Colon (tissue), 2 donors: ENCODE results near the gene AMER2.

Experiments used
- FAIRE-seq: peaks from 2 replicates; lab custom pipeline; 2012; peaks lifted over from hg19 to GRCh38; lab: Jason Lieb, UNC
- donor health status: control.
- donor health status: control.

AMER2 gene, protein sequence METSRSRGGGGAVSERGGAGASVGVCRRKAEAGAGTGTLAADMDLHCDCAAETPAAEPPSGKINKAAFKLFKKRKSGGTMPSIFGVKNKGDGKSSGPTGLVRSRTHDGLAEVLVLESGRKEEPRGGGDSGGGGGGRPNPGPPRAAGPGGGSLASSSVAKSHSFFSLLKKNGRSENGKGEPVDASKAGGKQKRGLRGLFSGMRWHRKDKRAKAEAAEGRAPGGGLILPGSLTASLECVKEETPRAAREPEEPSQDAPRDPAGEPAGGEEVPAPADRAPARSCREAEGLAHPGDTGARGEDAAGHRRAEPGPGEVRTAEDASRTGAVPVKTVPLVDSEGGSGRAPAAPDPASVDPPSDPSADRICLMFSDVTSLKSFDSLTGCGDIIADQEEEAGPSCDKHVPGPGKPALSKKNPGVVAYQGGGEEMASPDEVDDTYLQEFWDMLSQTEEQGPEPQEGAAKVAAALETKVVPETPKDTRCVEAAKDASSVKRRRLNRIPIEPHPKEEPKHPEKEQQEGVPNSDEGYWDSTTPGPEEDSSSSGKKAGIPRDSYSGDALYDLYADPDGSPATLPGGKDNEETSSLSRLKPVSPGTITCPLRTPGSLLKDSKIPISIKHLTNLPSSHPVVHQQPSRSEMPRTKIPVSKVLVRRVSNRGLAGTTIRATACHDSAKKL

DNA sequence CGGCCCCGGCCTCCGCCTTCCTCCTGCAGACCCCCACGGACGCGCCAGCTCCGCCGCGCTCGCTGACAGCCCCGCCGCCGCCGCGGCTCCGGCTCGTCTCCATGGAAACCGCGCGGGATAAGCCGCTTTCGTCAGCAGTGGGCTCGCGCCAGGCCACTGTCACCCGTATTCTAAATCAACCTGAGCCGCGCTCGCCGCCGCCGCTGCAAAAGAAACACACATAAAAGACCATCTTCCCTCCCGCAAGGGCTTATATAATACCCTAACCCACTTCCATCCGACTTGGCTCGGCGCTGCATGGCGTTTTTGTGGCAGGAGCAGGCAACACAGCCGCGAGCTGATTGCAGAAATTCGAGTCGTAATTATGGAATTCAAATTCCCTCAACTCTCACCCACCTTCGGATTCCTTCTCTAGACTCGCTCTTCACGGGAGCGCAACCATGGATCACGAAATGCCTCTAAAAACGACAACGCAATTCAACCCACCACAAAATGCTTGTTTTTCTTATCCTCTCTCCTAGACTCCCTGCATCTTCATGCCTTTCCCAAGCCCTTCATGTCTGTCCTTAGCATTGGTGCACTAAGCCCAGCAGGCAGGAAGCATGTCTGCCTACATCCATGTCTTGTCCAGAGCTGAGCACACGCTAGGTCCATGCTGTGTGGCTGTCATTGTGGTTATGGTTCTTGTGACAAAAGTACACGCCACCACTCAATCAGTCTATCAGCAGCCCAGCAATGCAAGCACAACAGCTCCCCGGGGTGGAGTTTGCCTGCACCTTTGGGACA is at the start of gene AMER2:
Gene AMER2 (minus strand): TSS at position 772 of the 786 bp plus-strand sequence. CDS start 669 bp downstream, at position 103.
- FAIRE-seq, result no peak

DNA sequence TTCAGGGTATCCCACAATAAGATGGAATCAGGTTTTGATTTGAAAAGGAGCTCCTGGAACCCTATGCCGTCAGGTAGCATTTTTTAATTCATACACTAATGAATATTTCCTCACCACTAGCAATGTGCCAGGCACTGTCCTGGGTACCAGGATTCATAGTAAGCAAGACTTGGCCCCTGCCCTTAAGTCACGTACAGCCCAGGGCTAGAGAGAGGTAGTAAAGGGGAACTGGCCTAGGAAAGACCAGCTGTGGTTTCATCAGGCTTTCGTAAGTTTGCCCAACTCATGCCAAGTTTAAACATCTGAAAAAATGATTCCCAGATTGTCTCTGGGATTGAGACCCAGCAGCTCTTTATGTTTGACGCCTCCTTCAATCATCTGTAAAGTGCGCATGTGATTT is 45.9 kb upstream of the AMER2 start:
- FAIRE-seq, result no peak

DNA sequence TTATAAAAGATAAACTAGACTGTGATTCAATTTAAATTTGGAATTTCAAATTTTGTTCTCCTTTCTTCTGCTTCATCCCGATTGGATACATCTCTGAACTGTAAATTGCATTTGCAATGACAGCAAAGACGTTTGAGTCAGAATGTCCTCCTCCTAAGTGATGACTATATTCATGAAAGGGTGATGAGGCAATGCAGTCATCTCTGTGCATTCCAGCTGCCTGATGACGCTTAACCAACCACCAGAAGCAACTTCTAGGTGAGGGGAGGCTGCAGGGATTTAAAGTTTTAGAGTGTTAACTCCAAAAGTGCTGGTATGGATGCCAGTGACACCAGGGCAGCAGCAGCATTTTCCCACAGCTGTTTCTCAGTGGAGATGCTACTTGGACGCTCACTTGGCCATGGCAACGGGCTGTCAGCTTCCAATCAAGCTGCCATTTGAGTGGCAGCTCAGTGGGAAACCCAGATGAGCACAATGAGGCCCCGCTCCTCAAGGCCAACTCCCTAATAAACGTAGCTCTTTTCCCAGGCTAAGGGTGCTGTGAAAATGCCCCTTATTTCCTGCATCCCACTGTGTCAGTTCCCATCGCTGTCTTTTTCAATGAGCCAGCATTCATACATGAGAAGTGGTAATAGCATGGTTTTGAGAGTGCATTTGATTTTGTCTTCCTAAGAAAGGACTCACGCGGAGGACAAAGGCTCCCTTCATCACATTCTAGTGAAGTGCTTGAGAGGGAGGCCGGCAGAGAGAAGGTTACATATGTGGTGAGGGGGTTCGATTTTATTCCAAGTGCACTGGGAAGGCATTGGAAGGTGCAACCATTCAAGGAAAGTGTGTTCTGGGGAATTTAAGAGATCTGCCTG is 45.2 kb upstream of the AMER2 start:
- FAIRE-seq, result no peak

DNA sequence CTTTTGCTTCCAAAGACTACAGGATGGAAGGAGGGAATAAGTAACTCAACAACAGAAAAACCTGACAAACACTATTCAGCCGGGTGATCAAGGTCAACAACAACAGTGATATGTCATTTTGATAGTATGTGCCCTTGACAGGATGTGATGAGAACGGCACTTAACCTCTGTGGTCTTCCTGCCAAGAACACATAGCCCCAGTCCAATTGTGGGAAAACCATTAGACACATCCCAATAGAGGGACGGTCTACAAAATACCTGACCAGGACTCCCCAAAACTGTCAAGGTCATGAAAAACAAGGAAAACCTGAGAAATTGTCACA is 43.1 kb upstream of the AMER2 start:
- no peak for FAIRE-seq

DNA sequence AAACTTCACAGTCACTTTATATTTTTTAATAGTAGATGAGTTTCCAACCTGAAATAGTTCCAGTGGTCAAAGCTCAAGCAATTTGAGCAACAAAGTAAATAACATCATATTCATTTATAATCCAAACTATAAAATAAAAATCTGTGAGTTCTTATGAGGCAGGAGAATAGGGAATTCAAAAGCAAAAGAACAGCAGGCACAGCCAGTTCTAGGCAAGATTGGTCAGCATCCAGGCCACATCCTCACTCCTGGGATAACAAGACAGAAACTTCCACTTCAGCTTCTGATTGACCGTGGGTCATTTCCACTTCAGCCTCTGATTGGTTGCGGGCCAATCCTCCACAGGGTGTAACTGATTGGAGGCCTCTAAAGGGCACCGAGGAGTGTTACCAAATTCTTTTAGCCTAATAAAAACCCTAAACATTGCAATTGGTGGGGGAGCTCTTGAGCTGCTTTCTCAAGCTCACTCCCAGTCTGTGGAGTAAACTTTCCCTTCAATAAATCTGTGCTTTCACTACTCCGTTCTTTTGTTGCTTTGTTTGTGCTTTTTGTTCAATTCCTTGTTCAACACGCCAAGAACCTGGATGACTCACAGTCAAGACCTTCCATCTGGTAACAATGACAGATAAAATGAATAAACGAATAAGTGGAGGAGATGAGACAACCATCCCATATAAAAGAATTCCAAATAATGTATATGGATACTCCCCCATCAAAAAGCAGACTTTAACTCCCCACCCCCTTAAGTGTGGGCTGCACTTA is 42.6 kb upstream of the AMER2 start:
- no peak for FAIRE-seq

DNA sequence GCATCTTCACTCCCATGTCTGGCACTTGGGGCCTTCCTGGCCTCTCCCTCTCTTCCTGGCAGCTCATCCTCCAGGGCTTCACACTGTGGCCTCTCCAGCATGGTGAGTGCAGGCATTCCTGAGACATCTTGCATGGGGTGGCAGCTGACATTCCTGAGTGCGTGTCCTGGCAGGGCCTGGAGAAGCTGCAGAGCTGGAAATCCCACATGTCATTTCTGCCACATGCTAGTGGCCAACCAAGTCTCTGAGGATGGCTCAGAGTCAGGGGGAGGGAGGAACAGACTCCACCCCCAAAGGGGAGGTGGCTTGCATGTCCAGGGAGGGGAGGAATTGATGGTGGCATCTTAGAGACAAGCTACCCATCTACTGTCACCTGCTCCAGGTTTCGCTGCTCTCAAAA is 41.6 kb upstream of the AMER2 start:
- no peak for FAIRE-seq

DNA sequence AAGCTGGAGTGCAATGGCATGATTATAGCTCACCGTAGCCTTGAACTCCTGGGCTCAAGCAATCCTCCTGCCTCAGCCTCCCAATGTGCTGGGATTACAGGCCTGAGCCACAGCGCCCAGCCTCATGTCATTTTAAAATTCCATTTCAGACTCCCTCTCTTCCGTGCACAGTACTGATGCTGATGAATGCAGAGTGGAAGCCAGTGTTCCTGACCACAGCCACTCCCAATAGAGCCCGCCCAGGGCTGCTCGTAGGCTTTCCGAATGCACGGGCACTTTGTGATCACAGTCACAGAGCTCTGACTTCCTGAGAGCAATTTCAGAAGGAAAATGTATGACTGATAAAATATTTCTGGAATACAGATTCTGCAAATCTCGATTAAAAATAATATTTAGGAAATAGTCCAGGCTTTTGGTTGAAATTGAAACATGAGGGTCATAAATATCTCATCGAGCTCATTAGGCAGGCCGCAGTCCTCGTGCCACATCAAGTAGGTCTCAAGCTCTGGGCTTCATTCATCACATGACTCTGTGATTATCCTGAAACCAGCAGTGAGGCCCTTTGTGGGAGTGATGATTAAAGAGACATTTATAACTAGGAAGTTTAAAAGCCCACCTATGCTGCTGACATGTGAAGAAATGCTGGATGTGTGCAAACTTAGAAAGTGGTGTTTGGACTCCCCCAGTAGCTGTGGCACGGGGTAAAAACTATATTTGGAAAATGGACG is 38.9 kb upstream of the AMER2 start:
- FAIRE-seq, result no peak

DNA sequence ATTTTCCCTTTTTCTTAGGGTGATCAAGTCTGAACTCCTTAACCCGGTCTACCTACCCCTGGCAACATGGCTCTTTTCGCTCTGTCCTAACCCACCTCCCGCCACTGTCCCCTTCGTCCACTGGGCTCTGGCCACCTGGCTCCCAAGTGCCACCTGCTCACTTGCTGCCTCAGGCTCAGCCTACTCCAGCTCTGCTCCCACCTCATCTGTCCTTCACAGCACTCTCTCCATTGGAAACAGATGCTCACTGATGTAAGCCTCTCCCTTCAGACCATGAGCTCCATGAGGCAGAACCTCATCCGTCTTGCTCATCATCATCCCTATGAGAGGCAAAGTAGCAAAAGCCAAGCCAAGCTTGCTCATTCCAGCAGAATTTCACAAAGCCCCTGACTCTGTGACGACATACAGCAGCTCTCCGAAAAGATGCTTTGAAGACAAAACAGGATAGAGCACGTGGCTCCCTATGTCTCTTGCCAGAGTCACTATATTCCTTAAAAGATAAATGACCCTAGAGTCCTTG is 35.3 kb upstream of the AMER2 start:
- FAIRE-seq, result no peak

DNA sequence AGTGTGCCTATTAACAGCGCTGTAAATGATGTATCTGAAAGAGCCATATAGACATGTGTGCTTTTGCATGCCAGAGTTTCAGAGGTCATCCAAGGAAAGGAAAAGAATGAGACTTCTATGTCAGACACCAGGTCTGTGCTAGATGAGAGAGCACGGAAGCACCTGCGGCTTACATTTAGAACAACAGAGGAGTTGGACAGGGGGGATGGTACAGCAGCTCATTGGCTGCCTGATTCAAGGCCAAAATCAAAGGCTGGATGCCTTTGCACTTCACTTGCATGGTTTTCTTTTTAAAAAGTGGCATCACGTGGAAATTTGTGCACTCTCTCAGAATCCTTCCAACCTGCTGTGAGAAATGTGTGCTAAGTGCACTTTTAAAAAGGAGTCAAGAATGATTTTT is 32.8 kb upstream of the AMER2 start:
- no peak for FAIRE-seq

DNA sequence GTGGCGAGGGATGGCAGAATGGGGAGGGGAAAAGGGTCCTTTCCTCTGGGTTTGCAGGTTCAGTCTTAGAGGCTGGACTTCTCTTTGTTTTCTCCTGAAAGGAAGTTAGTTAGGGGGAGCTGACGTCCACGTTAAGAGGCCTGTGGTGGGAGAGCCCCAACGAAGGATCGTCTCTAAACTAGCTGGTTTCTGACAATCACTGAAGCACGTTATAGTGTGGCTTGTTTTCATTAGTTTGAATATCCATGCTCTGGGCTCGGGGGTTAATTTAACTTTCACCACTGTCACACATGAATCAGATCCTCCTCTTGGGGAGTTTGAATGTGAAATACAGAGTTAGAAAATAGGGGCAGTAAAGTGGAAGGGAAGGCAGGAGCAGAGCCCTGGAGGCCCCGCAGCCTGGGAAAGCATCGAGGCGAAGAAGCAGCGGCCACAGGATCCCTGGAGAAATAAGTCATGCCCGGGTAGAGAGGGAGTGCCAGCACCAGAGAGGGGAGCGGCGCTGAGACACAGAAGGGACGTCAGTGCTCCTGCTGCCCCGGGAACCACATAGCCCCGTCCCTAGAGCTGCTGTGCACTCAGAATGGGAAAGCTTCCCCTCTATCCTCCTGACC is 31.1 kb upstream of the AMER2 start:
- FAIRE-seq, result no peak

DNA sequence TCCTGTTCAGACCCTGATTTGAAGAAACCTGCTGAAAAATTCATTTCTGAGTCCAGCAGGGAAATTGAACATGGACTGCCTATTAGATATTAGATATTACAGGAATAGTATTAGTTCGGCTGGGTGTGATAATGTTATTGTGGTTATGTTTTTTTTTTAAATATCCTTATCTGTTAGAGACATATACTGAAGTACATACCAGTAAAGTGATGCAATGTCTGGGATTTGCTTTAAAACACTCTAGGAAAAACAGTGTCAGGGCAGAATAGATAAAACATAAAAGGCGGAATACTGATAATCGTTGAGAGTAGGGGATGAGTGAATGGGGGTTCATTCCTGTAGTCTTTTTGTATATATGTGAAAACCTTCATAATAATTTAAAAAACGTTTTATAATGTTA is 28.7 kb upstream of the AMER2 start:
- no peak for FAIRE-seq

DNA sequence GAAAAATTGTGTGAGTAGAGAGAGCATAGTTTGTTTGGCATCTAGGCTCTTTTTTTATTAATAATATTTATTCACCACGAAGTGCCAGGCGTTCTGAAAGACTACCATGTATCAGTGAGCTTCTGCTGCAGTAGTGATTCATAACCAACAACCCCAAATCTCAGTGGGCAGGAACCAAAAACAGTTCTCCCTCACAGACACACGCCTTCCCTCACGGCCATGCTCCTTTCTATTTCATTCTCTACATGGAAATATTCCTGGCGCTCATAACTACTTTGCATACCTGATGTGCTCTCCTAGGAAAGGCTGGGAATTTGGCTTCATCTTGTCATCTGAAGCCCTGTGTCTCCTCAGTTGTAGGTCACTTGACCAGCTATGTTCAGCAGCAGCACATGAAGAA is 26.6 kb upstream of the AMER2 start:
- FAIRE-seq, result no peak

DNA sequence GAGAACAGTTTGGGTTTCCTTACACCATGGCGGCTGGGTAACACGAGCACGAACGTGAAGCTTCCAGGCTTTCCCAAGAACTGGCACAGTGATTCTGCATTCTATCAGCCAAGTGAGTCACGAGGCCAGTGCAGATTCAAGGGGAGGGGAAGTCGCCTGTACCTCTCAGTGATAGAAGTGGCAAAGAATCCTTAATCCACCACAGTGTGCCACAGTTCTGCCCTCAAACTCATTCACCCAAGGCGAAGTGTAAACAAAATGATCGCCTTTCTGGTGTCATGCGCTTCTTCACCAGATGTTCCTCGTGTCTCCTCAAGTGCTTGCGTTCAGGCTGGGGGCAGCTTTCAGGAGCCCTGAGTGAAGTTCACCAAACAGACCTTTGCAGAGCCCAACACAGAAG is 24.9 kb upstream of the AMER2 start:
- no peak for FAIRE-seq

DNA sequence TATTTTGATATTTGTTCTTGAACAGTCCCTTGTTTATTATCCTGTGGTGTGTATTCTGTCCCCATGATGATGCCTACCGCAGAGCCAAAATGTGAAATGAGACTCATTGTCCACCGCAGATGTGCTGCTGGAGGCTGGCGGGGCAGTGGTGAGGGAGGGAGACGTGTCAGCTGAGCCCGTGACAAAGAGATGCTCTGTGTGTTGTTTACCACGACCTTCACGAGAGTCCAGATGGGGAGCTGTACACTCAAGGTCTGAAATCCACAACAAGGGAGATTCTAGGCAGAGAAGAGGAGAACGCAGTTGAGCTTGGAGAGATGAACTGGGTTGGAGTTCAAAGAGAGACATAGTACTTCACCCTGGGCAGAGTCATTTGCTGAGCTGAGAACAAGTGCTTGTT is 20.8 kb upstream of the AMER2 start:
- FAIRE-seq, result no peak

DNA sequence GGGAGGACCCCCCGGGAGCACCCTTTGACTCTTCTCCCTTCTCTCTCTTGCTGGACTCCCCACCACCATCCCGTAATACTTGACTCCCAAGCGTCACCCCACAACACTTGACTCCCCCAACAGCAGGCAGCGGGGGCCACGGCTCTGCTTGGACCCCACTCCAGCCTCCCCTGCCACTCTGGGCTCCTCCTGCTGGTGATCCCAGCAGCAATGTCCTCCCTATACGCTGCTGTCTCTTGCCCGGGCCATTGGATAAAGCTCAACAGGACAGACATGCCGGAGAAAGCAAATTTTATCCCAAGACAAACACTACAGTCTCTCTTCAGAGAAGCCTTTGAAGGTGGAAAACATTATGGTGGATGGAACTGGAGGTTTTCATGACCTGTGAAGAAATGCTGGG is 20.4 kb upstream of the AMER2 start:
- no peak for FAIRE-seq

DNA sequence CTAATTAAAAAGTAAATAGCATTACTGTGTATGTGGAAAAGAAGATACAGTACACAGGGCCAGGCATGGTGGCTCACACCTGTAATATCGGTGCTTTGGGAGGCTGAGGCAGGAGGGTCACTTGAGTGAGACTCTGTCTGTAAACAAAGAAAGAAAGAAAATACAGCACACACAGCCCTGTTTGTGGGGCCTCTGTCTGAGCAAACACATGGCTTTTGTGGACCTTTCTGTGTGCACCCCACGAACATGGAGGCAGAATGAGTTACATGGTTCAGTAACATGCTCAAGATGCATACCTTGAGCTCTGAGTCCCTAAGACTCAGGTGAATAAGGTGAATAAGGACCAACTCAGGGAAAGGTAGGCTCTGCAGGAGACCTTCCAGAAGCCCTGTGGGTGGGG is 20.0 kb upstream of the AMER2 start:
- no peak for FAIRE-seq

DNA sequence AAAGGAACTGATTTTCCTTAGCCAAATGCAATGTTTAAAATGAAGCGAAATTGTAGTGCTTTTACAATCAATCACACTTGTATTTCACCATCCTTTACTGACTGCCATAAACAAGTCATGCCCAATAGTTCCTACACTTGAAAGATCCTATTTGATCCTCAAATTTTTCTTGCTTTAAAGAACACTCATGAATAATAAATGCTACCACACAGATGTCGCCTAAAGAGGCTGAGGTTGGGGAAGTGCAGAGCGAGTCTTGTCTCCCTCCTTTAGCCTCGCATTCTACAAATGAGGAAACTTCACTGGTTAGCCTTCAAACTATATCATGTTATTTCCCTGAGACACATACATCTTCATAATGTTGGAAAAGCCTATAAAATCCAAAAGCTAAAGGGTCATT is 18.7 kb upstream of the AMER2 start:
- FAIRE-seq, result no peak

DNA sequence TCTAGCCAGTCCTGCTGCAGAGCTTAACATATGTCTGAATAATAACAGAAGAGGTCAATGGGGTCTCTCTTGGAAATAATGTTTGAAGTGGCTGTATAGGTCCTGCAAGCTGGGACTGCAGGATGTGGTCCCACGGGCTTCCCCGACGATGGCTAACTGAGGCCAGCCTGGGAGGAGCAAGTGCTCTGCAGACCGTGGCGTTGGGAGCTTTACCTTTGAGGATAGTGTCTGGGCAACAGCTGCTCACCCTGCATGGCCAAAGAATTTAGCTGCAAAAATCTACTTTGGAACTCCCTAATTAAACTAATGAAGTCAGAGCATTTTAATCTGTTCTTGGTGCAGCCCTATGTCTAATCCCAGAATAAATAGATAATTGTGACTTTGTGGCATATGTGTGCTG is 18.2 kb upstream of the AMER2 start:
- no peak for FAIRE-seq

DNA sequence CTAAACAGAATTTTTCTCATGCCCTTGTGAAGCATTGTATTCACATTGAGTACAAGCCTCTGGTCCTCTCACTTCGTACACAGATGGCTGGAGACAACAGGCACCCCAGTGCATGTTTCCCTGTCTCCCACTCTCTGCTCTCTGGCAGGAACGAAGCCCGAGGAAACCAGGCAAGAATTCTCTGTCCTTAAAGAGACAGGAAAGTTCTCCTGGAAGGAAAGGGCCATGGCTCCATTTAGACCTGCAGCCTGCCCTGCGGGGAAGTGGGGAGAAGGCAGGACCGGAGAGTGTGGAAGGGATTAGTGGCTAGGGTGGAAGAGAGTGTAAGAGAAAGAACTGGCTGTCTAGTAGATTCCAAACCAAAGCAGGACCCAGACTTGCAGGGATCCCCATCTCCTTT is 15.5 kb upstream of the AMER2 start:
- FAIRE-seq, result no peak

DNA sequence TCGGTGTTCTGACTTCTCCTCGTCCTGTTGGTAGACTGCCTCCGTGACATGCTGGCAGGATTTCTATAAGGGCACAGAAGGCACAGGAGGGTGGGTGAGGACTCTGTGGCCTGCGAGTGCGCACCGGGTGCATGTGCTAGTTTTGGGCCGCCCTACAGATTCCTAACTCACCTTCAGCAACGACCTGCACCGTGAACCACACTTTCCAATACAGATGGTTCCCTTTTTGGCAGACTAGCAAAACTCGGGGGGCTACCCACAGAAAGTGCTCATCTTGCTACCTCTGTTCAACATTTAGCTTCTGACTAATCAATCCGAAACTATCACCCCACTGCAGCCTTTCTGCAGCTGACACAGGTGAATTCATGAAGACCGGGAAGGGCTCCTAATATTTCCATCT is 14.1 kb upstream of the AMER2 start:
- FAIRE-seq, result no peak
